ENCODE data around the gene DDX10. TPM values are rescaled to one million over a fixed set of nuclear protein-coding genes. Genes with fewer than 3 reads are reported as not detected.

DDX10 gene
- total RNA-seq, 2 donors from 2014 or later = 25.0 to 45.3 TPM

- Mint-ChIP-seq H3K27ac (no peak overlapping the region), H3K27me3 (peaks cover 4% of the 10 kb centered on the region), H3K36me3 (ENCODE audit: low read depth) (no peaks in the 10 kb centered on the region), H3K9me3 (no peaks in the 10 kb centered on the region), H3K4me1 (no peaks in the 10 kb centered on the region), H3K4me3 (no peak overlapping the region)
- ATAC-seq (replicated peaks) = no peak
Measured at GRCh38 chr11:108983636-108984420, 319.0 kb downstream of the DDX10 start.

- Mint-ChIP-seq H3K27ac (no peak overlapping the region), H3K4me3 (no peak overlapping the region), H3K9me3 (no peaks in the 10 kb centered on the region), H3K4me1 (no peaks in the 10 kb centered on the region), H3K36me3 (ENCODE audit: low read depth) (no peaks in the 10 kb centered on the region), H3K27me3 (no peaks in the 10 kb centered on the region)
- ATAC-seq (replicated peaks) = no peak
Measured at GRCh38 chr11:108984523-108984922, 319.7 kb downstream of the DDX10 start.

GRCh38 chr11:108985236-108985944, 320.5 kb downstream of the DDX10 start:
- Mint-ChIP-seq H3K27ac (no peak overlapping the region), H3K4me1 (no peaks in the 10 kb centered on the region), H3K36me3 (ENCODE audit: low read depth) (no peaks in the 10 kb centered on the region), H3K27me3 (no peaks in the 10 kb centered on the region), H3K9me3 (no peaks in the 10 kb centered on the region), H3K4me3 (no peak overlapping the region)
- no peak for ATAC-seq (replicated peaks)

- H3K9me3 Mint-ChIP-seq = no peaks in the 10 kb centered on the region
- no peaks in the 10 kb centered on the region for H3K4me1 Mint-ChIP-seq
- ATAC-seq (replicated peaks) = no peak
- H3K4me3 Mint-ChIP-seq = no peak overlapping the region
- no peaks in the 10 kb centered on the region for H3K36me3 Mint-ChIP-seq (ENCODE audit: low read depth)
- no peaks in the 10 kb centered on the region for H3K27me3 Mint-ChIP-seq
- no peak overlapping the region for H3K27ac Mint-ChIP-seq
Measured at GRCh38 chr11:108985945-108986279, 321.0 kb downstream of the DDX10 start.

Other genes starting within 250 kb of the DDX10 start
- under 1 TPM; 0.78 to 0.95 TPM for gene C11orf65, start 197.5 kb upstream of the DDX10 start, total RNA-seq
- gene POGLUT3, start 166.7 kb upstream of the DDX10 start, total RNA-seq = 1 to 10 TPM; 9.6 to 9.7 TPM
- 1 to 10 TPM; 2.4 to 6.0 TPM for gene EXPH5, start 71.3 kb upstream of the DDX10 start, total RNA-seq